Activated T-cell treated with anti-CD3 and anti-CD28 coated beads, Interleukin-2, amount 50 U/mL, for 72 hours (primary cell): ENCODE results near the gene EYA4. TPM values are rescaled to one million over a fixed set of nuclear protein-coding genes. Genes with fewer than 3 reads are reported as not detected.

Experiments
- ATAC-seq, 2 donors: fragments of 150-1000 bp; cut with Tn5 transposase; replicated peaks in 1 of 2; 2 replicates each; pipeline ENCODE4 v1.10.0; 2021; ENCODE audit warnings: moderate library complexity in 2 of 2, mild to moderate bottlenecking in 1 of 2
- DNase-seq, 2 donors: peaks; one replicate each; pipeline ENCODE4 v3.0.0; 2021 to 2022; ENCODE audit warnings: mixed read lengths in 1 of 2
- H3K27ac Mint-ChIP-seq: one replicate; pipeline ENCODE4 v1.8.0; 2022; ENCODE audit warnings: mild to moderate bottlenecking, moderate library complexity, mixed read lengths
- H3K27me3 Mint-ChIP-seq: one replicate; pipeline ENCODE4 v1.8.0; 2022; ENCODE audit warnings: low read depth, mixed read lengths
- H3K36me3 Mint-ChIP-seq, 2 donors: one replicate each; pipeline ENCODE4 v1.8.0; 2022; ENCODE audit warnings: mixed read lengths in 2 of 2, mild to moderate bottlenecking in 1 of 2; ENCODE audit not compliant: insufficient read depth in 2 of 2
- H3K4me1 Mint-ChIP-seq: one replicate; pipeline ENCODE4 v1.8.0; 2022; ENCODE audit warnings: low read depth, mixed read lengths
- H3K4me3 Mint-ChIP-seq, 2 donors: one replicate each; pipeline ENCODE4 v1.8.0; 2022; ENCODE audit warnings: mild to moderate bottlenecking in 2 of 2, mixed read lengths in 2 of 2, moderate library complexity in 2 of 2
- H3K9me3 Mint-ChIP-seq, 2 donors: one replicate each; pipeline ENCODE4 v1.8.0; 2022; ENCODE audit warnings: mixed read lengths in 2 of 2
- total RNA-seq, 2 donors: library from RNA; stranded (reverse); gene quantifications; one replicate each; pipeline ENCODE4 v1.2.3, GENCODE V29; 2022

Gene EYA4
- total RNA-seq, 2 donors from 2014 or later: not detected

DNA sequence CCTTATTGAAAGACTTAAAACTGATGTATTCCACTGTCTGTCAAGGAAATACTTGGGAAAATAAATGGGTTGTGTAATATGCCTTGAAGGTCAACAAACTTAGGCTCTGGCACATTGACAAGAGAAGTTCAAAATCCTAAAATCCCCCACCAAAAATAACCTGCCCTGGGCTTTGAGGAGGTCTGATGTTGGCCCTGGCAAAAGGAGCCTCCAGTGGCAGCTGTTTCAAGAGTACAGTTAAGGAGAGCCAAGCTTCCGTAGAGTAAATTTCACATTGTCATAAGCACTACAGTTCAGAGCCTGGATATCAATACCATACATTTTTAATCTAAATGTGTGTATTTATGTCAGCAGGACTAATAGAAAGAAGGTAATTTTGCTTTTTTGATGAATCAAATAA lies 282.7 kb downstream of the EYA4 start:
- ATAC-seq (no peak), DNase-seq (no peak)
- Mint-ChIP-seq H3K9me3 (no peaks in the 10 kb centered on the region), H3K27ac (no peak overlapping the region), H3K4me1 (no peaks in the 10 kb centered on the region), H3K4me3 (no peak overlapping the region), H3K36me3 (no peaks in the 10 kb centered on the region), H3K27me3 (peaks cover 6% of the 10 kb centered on the region)

DNA sequence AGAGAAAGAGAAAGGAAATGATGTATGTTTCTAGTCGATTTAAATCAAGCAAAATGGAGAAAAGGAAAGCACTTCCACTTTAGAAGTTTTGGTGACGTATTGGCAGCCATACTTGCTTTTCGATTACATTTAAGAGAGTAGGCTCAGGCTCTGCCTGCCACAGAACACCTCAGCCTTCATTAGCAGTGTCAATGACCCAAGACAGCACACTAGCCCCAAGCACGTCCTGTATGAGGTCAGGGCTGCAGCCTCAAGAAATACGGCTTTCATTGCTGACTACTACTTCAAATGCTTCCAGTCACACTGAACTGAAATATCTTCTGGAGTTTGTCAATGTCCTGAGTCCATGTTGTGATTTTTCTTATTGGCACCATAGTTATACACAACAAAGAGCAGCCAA lies 285.3 kb downstream of the EYA4 start:
- Mint-ChIP-seq H3K36me3 (no peaks in the 10 kb centered on the region), H3K4me1 (no peaks in the 10 kb centered on the region), H3K4me3 (no peak overlapping the region), H3K9me3 (no peaks in the 10 kb centered on the region), H3K27me3 (peaks cover 6% of the 10 kb centered on the region), H3K27ac (no peak overlapping the region)
- DNase-seq (no peak), ATAC-seq (no peak)

DNA sequence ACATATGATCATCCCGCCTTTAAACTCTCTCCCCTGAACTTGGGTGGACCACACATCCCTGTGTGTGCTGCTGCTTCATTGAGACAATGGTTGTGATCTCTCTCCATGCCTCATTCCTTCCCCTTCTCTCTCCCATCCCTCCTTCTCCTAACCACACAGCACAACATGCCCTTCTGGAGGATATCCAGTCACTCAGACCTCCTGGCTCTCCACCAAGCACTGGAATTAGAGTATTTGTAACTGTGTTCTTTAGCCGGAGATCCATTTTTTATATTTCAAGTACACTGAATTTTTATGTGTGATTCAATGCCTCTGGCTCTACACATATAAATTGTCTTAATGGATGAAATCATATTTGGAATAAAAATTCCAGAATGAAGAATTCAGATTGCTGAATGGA lies 287.4 kb downstream of the EYA4 start:
- no peak overlapping the region for H3K4me3 Mint-ChIP-seq
- H3K27ac Mint-ChIP-seq: no peak overlapping the region
- no peaks in the 10 kb centered on the region for H3K4me1 Mint-ChIP-seq
- DNase-seq (no peak), ATAC-seq (no peak)
- no peaks in the 10 kb centered on the region for H3K9me3 Mint-ChIP-seq
- no peaks in the 10 kb centered on the region for H3K36me3 Mint-ChIP-seq
- H3K27me3 Mint-ChIP-seq: peaks cover 15% of the 10 kb centered on the region

DNA sequence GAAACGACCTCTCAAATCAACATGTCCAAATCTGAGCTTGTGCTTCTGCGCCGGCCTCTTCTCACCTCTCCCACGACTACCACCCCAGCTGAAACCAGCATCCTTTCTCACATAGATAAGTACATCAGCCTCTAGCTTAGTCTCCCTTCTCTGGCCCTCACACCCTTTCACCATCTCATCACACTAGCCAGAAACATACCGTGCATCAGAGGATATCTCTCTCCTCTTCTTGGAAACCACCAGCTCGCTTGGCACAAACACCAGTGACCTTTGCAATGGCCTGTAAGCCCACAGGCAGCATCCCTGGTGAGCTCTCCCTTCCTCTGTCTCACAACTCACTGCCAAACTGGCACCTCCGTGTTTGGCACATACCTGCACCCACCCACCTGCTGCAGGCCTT lies 291.8 kb downstream of the EYA4 start:
- Mint-ChIP-seq H3K27me3 (peaks cover 15% of the 10 kb centered on the region), H3K27ac (no peak overlapping the region), H3K4me3 (no peak overlapping the region), H3K4me1 (no peaks in the 10 kb centered on the region), H3K9me3 (no peaks in the 10 kb centered on the region), H3K36me3 (no peaks in the 10 kb centered on the region)
- ATAC-seq (no peak), DNase-seq (no peak)

DNA sequence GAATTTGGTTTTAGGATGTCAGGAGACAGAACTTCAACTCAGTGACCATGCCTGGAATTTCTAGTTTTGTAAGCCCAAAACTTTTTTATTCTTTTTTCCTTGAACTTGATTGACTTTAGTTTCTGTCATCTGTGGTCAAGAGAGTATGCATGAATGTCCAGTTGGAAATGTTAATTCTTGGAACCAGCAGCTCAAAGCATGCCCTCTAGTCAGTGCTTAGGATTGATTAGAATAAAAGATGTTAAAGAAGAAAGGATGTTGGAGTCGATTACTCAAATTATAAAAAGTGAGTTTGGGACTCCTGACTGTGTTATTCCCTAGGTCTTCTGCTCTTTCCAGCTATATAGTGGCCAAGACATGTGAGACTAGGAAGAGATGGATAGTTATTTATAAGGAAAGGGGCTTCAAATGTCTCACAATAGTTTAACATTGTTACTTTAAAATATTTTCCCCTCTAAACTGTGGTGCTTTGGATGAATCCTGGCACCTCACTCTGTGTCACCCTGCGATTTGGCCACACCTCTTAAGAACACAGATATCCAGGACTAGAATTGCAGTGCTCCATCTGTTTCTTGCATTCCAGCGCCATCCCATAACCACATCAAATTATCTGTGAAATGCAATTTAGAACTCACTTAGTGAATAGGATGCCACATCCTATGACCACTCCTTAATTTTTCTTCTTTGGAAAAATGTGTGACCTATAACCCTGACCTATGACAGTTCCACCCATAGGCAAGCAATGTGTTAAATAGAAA lies 298.5 kb downstream of the EYA4 start:
- Mint-ChIP-seq H3K27ac (no peak overlapping the region), H3K4me1 (no peaks in the 10 kb centered on the region), H3K4me3 (no peak overlapping the region), H3K27me3 (peaks cover 10% of the 10 kb centered on the region), H3K36me3 (no peaks in the 10 kb centered on the region), H3K9me3 (no peaks in the 10 kb centered on the region)
- ATAC-seq (no peak), DNase-seq (no peak)

DNA sequence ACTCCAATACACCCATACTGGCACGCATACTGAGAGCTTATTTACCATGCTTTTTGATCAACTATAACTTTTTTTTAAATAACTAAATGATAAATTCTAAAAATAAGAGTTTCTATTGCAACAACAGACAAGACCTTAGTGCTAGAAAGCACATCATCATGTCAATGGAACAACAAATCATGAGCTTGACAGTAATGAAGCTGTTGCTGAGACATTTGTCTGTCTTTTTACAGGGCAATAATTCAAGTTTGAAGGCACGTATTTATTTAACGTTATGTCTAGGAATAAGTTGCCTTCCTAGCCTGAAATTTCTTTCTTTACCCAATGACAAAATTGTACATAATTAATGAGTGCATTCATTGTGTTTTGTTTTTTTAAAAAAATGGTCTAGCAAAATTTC lies 299.2 kb downstream of the EYA4 start:
- no peak for ATAC-seq
- Mint-ChIP-seq H3K27me3 (peaks cover 10% of the 10 kb centered on the region), H3K9me3 (no peaks in the 10 kb centered on the region), H3K4me3 (no peak overlapping the region), H3K36me3 (no peaks in the 10 kb centered on the region), H3K4me1 (no peaks in the 10 kb centered on the region), H3K27ac (no peak overlapping the region)
- DNase-seq: no peak

DNA sequence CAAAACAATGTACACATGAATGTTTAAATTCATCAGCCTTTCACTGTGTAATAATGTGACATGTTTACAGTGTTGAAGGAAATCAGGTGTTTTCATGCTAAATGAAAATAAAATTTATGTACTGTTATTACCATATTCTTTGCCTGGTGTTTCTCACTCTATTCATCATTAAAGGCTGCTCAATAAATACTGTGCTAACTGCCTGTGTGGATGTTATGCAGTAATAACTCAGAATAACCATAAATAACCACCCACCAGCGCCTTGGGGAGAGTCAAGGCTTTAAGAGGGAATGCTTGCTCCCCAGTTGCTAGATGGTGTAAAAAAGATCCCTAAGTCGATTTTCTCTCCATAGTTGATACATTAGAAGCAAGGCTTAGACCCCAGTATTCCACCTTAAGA lies 299.9 kb downstream of the EYA4 start:
- ATAC-seq: no peak
- Mint-ChIP-seq H3K27me3 (peaks cover 10% of the 10 kb centered on the region), H3K4me3 (no peak overlapping the region), H3K4me1 (no peaks in the 10 kb centered on the region), H3K36me3 (no peaks in the 10 kb centered on the region), H3K9me3 (no peaks in the 10 kb centered on the region), H3K27ac (no peak overlapping the region)
- DNase-seq: no peak

DNA sequence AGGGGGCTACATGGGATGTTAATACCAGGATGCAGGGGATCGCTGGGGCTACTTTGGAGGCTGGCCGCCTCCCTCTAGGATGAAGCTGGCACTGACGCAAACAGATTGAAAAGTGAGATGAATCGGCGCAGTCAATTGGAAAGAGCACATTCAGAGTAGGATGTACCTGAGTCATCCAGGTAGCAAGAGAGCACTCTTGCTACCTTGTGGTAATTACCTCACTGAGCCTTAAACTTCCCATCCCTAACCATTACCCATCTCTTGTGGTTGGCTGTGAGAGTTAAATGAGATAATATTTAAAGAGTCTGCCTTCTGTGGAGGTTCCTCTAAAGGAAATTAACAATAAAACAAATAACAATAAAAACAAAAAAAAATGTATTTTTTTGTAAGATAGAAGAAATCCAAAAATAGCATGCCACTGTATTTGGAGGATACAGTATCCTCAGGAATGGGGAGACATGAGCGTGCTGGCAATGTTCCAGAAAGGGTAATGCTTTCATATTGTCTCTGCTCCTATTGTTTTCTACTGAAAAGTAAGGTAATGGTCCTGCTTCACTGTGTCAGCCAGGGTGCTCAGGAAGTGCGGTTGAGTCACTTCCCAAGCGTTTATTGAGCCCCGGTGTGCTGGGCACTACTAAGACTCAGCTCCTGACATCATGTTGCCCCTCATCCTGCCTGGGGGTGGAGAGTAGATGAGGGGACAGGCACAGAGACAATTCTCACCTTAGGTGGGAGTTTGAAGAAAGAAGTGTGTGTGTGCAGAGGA lies 301.1 kb downstream of the EYA4 start:
- Mint-ChIP-seq H3K4me3 (no peak overlapping the region), H3K27me3 (peaks cover 11% of the 10 kb centered on the region), H3K27ac (no peak overlapping the region), H3K4me1 (no peaks in the 10 kb centered on the region), H3K36me3 (no peaks in the 10 kb centered on the region), H3K9me3 (no peaks in the 10 kb centered on the region)
- ATAC-seq: peak; percentile 72 to 92
- DNase-seq: peak; percentile 1 to 41

DNA sequence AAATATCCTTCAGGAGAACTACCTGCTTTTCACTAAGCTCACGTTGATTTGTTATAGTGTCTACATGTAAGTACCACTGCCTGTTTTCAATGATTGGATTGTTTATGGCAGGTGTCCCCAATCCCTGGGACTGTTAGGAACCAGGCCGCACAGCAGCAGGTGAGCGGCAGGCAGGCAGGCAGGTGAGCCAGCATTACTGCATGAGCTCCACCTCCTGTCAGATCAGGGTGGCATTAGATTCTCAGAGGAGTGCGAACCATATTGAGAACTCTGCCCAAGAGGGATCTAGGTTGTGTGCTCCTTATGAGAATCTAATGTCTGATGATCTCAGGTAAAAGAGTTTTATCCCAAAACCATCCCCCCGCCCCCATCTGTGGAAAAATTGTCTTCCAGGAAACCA lies 303.3 kb downstream of the EYA4 start:
- ATAC-seq: no peak
- Mint-ChIP-seq H3K4me1 (no peaks in the 10 kb centered on the region), H3K27ac (no peak overlapping the region), H3K36me3 (no peaks in the 10 kb centered on the region), H3K27me3 (peaks cover 19% of the 10 kb centered on the region), H3K9me3 (no peaks in the 10 kb centered on the region), H3K4me3 (no peak overlapping the region)
- no peak for DNase-seq

DNA sequence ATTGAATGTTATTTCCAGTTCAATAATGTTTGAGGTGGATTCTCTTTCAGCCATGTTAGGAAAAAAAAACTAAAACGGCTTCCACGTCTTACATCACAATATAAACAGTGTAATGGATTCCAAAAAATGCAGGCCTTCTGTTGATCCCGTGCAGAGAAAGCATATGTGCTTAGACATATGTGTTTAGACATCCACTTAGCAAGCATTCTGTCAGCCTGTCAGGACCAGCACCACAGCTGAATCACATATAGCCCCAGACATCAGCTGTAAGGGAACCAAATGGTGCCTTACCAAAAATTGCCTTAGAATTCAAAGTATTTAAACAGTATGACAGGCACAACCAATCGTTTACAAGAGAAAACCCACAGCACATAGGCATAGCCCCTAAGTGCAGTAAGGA lies 304.9 kb downstream of the EYA4 start:
- peaks cover 19% of the 10 kb centered on the region for H3K27me3 Mint-ChIP-seq
- no peaks in the 10 kb centered on the region for H3K4me1 Mint-ChIP-seq

DNA sequence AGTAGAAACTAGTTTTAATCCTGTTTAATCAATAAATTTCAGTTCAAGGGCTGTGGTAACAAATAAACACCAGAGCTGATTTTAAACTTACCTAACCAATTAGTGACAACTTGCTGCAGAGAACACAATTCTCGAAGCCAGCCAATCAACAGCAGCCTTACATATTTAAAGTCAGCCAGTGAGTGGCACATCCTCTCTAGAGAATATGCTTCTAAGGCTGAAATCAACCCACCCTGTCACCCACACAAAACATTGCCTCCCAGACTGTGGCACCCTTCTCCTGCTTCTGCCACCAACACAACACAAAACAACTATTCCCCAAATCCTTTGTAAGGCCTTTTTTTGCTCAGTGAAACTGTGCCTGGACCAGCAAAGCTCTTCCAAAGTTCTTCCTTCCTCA lies 306.0 kb downstream of the EYA4 start:
- DNase-seq (no peak), ATAC-seq (no peak)
- Mint-ChIP-seq H3K4me1 (no peaks in the 10 kb centered on the region), H3K27ac (no peak overlapping the region), H3K36me3 (no peaks in the 10 kb centered on the region), H3K9me3 (no peaks in the 10 kb centered on the region), H3K4me3 (no peak overlapping the region), H3K27me3 (peaks cover 19% of the 10 kb centered on the region)

More for the DNA sequence above, 304.9 kb downstream of the EYA4 start:
- H3K4me3 Mint-ChIP-seq: no peak overlapping the region
- DNase-seq (no peak), ATAC-seq (no peak)
- H3K9me3 Mint-ChIP-seq: no peaks in the 10 kb centered on the region
- H3K36me3 Mint-ChIP-seq: no peaks in the 10 kb centered on the region
- no peak overlapping the region for H3K27ac Mint-ChIP-seq

DNA sequence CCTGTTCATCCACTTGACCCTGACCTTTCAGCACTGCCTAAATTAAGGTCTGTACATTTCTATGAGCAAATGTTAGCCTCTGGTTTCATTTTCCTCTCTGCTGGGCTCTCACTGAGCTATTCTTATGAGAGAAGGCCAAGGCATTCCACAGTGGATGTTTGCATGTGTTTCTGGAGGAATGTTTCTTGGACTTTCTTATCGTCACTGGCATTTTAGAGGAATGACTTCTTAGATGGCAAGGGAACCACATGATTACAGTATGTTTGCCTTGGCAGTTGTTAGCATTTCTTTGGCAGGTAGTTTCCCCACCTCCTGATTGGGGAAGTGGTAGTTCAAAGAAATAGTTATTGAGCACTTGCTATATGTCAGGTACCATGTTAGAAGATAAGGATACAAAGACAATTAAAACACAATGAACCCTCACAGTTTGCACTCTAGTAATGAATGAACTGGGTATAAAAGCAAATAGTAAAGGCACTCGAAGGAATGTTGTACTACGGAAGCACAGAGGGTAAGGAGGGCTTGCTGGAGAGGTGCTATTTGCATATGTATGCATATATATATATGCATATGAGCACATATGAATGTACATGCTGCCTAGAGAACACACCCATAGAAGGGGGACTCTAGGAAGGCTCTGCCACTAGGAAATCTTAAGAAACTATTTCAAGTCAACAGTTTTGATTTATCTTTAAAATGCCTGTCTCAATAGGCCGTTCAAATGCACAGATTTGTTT lies 307.4 kb downstream of the EYA4 start:
- peaks cover 9% of the 10 kb centered on the region for H3K27me3 Mint-ChIP-seq
- DNase-seq (no peak), ATAC-seq (no peak)
- no peaks in the 10 kb centered on the region for H3K36me3 Mint-ChIP-seq
- H3K4me1 Mint-ChIP-seq: no peaks in the 10 kb centered on the region
- no peak overlapping the region for H3K27ac Mint-ChIP-seq
- H3K9me3 Mint-ChIP-seq: no peaks in the 10 kb centered on the region
- no peak overlapping the region for H3K4me3 Mint-ChIP-seq

DNA sequence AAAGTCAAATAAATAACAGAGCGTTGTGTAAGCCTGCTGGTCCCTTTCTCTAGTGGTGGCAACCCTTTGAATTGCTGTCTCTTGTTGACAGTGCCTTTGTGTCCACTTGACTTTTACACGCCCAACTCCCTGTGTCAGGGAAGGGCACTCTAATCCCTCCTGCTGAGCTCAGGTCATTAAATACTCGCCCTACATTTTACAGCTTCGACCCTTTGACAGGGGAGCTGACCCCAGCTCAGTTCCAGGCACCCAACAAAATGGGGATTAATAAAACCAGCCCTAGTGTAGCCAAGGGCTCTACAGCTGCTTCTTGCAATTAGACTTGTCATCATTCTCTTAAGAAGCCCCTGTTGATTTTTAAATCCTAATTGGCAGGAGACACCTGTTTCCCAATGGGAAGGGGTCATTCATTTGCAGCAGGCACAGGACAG lies 308.2 kb downstream of the EYA4 start:
- Mint-ChIP-seq H3K36me3 (no peaks in the 10 kb centered on the region), H3K4me1 (no peaks in the 10 kb centered on the region)

More for the DNA sequence above, 308.2 kb downstream of the EYA4 start:
- DNase-seq (no peak), ATAC-seq (no peak)
- H3K4me3 Mint-ChIP-seq: no peak overlapping the region
- peaks cover 9% of the 10 kb centered on the region for H3K27me3 Mint-ChIP-seq
- no peak overlapping the region for H3K27ac Mint-ChIP-seq
- no peaks in the 10 kb centered on the region for H3K9me3 Mint-ChIP-seq
